Stimulated activated CD8-positive, alpha-beta memory T cell treated with anti-CD3 and anti-CD28 coated beads, Interleukin-4, amount 100 ng/mL, for 24 hours (primary cell): Measurements from ENCODE around the gene PARD6B.
"Not testable (repeated sequence)": the region's sequence is repeated elsewhere in the genome, so short reads cannot be mapped to it uniquely, and the experiment has no call there.

Experiments
- DNase-seq: peaks from one replicate; pipeline ENCODE4 v3.0.0-alpha.2; 2020; ENCODE audit warnings: low read depth

PARD6B gene

DNA sequence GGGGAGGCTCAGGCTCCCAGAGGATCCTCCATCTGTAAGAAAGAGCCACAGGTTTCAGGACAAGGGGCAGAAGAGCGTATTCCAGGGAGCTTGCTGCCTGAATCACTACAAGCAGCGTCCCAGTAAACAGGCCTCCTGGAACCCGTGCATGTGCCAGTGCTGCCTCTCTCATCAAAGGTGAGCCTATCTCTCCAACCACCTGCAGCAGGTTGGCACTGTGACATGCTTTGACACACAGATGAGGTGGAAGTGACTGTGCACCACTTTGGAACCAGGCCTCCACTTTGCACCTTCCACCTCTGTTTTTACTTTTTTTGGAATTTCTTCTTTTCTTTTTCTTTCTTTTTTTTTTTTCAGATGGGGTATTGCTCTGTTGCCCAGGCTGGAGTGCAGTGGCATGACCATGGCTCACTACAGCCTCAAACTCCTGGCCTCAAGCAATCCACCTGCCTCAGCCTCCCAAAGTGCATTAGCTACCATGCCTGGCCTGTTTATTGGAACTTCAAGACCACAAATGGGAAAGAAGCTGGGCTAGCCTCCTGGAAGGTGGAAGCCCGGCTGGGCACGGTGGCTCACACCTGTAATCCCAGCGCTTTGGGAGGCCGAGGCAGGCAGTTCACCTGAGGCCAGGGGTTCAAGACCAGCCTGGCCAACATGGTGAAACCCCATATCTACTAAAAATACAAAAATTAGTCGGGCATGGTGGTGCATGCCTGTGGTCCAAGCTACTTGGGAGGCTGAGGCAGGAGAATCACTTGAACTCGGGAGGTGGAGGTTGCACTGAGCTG lies 27.5 kb upstream of the PARD6B start:
- not testable (repeated sequence) for DNase-seq

DNA sequence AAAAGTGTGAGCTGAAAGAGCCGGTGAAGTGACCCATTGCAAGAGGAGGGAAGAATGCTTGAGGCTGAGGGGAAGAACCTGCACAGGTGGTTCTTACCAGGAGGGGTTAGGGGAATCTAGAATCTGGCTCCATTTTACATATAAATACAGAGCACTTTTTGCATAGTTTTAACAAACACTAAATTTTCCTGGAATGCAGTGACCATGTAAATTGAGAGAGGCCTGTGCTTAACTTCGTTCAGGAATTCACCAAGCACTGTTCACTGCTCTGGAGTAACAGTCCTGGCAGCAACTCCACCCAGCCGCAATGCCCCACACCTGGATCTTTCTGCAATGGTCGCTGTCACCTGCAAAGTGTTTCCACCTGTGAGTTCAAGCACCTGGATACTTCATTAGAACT lies 26.9 kb upstream of the PARD6B start:
- no peak for DNase-seq

- no peak for DNase-seq
Measured at GRCh38 chr20:50704971-50705370, 26.4 kb upstream of the PARD6B start.

DNA sequence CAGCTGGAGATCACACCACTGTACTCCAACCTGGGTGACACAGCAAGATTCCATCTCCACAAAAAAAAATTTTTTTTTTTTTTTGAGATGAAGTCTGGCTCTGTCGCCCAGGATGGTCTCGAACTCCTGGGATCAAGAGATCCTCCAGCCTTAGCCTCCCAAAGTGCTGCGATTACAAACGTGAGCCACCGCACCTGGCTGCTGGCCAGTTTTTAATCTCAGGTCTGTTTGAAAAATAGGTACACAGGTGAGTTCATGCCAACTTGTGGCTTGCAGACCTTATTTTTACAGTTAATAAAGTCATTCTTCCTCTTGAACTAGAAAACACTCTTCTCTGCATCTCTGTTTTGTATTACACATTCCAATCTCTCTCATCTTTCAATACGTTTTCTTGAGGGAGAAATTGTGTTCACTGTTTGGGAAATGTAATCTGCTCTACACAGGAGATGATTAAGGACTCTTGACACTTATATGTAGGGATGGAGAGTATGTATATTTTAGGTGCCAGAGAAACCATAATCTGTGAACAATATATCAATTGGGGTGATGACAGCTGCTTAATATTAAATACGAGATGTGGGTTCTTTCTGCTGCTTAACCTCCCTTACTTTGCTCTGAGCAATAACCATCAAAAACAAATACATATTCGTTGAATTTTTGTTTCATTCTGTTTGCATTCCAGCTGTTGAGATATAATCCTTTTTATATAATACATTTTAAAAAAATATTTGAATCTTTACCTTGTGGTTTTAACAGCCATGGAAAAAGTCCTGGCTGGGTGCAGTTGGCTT lies 22.3 kb upstream of the PARD6B start:
- DNase-seq: no peak

- no peak for DNase-seq
Measured at GRCh38 chr20:50709636-50709973, 21.8 kb upstream of the PARD6B start.

GRCh38 chr20:50710492-50711063 lies 20.8 kb upstream of the PARD6B start:
- no peak for DNase-seq

DNA sequence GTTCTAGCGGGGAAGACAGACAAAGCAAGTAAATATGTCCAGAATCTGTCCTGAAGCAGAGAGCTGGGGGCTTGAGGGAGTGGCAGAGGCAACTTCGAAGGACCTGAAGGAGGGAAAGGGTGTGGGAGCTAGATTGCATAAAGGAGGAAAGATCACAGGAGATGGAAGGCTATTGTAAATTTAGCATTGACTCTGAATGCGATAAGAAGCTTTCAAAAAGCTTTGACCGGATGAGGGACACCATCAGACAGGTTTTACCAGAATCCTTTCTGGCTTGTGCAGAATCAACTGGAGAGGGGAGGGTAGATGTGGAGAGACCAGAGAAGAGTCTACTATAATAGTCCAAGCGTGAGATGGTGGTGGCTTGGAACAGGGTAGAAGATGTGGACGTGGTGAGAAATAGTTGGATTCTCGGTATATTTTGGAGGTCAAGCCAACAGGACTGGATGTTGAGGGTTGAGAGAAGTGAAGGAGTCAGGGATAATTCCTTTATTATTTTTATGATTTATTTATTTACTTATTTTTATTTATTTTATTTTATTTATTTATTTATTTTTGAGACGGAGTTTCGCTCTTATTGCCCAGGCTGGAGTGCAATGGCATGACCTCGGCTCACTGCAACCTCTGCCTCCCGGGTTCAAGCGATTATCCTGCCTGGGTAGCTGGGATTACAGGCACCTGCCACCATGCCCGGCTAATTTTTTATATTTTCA lies 20.1 kb upstream of the PARD6B start:
- DNase-seq: no peak

DNA sequence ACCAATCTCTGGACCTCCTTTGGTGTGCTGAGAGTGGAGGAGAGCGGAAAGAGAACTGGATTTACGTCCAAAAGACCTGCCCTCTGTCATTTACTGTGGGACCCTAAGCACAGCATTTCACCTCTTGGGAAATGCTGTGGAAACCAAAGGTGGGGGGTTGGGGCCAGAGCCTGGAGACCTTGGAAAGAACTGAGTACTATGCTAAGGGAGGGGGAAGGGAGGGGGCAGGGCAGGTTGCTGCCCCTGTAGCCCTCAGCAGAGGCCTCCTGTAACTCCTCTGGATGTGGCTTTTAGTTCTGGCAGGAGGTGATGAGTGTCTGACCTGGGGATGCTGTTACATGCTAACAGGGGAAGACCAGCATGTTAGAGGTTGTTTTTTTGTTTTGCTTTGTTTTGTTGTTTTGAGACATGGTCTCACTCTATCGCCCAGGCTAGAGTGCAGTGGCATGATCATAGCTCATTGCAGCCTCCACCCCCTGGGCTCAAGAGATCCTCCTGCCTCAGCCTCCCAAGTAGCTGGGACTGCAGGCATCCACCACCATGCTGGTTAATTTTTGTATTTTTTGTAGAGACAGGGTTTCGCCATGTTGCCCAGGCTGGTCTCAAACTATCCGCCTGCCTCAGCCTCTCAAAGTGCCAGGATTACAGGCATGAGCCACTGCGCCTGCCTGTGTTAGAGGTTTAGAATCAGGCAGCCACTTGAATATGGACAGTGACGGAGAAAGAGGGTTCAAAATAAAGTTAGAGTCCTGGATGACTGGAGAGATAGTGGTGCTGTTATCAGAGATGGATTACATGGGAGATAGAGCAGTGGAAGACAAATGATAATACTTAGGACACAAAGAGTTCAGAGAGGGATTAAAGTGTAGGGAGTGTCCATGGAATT lies 18.4 kb upstream of the PARD6B start:
- DNase-seq: no peak

DNA sequence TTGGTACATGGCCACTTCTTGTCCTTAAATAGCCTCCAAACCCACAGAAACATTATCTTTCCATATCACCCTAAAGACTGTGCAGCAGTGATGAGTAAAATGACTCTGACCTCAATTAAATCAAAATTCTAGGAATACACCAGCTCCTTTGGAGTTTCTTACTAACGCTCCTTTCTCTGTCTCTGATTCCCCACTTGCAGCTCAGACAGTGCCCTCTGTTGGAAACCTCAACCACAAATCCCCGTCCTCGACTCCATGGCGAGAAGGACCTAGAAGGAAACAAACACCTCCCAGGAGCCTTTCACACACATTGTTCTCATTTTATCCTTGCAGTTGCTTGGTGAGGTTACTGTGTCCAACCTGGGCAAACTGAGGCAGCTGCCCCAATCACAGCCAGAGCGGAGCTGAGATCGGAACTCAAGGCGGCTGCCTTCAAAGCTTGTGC lies 17.7 kb upstream of the PARD6B start:
- no peak for DNase-seq

DNA sequence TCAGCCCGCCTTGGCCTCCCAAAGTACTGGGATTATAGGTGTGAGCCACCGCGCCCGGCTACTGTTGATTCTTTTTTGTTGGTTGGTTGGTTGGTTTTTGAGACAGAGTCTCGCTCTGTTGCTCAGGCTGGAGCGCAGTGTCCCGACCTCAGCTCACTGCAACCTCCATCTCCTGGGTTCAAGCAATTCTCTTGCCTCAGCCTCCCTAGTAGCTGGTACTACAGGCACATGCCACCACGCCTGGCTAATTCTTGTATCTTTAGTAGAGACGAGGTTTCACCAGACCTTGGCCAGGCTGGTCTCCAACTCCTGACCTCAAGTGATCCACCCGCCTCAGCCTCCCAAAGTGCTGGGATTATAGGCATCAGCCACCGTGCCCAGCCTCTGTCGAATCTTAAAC lies 17.0 kb upstream of the PARD6B start:
- not testable (repeated sequence) for DNase-seq

GRCh38 chr20:50715694-50716093 lies 15.7 kb upstream of the PARD6B start:
- DNase-seq: no peak

- no peak for DNase-seq
Measured at GRCh38 chr20:50716518-50716917, 14.9 kb upstream of the PARD6B start.

GRCh38 chr20:50717312-50717711 lies 14.1 kb upstream of the PARD6B start:
- no peak for DNase-seq

GRCh38 chr20:50717974-50718761 lies 13.2 kb upstream of the PARD6B start:
- no peak for DNase-seq

GRCh38 chr20:50719328-50719727 lies 12.1 kb upstream of the PARD6B start:
- no peak for DNase-seq

DNA sequence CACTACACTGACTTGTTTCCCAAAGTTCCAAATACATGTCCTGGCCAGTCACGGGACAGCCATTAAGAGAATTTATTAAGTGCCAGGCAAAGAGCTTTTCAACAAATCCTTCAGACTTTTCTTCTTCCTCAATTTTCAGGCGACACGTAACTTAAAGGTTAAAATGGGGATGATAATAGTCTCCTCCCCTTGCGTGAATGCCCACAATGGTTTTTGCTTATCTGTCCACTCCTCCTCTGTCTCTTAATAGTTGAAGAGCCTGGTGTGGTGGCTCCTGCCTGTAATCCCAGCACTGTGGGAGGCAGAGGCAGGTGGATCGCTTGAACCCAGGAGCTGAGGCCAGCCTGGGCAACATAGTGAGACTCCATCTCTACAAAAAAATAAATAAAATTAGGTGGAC lies 11.4 kb upstream of the PARD6B start:
- no peak for DNase-seq

DNA sequence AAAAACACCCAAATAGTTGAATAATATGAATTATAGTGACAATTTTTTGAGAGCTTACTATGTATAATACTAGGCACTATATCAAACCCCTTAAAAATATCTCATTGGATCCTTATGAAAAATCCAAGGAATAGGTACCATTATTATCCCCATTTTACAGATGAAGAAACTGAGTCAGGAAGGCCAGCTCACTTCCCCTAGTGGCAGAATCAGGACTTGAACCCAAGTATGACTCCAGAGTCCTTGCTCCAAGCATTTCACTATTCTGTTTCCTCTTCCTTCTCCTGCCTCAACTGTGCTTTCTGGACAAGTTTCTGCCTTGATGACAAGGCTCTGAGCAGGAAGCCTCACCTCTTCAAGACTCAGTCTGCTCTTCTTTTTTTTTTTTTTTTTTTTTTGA lies 10.8 kb upstream of the PARD6B start:
- DNase-seq: no peak

DNA sequence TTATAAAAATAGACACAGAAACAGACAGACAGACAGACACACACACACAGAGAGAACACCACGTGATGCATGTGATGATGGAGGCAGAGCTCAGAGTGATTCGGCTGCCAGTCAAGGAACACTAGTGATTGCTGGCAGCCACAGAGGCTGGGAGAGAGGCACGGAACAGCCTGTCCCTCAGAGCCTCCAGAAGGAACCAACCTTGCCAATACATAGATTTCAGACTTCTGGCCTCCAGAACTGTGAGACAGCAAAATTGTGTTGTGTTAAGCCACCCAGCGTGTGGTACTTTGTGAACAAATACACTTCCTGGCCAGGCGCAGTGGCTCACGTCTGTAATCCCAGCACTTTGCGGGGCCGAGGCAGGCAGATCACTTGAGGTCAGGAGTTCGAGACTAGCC lies 9.5 kb upstream of the PARD6B start:
- no peak for DNase-seq

GRCh38 chr20:50722424-50723155 lies 8.8 kb upstream of the PARD6B start:
- no peak for DNase-seq

- no peak for DNase-seq
Measured at GRCh38 chr20:50723672-50724071, 7.7 kb upstream of the PARD6B start.
